B cell (primary cell): ENCODE results near the gene GDAP1L1. TPM values are rescaled to one million over a fixed set of nuclear protein-coding genes. Genes with fewer than 3 reads are reported as not detected.

Source experiments
- ATAC-seq: fragments of 200-7000 bp; cut with Tn5 transposase; one replicate; pipeline ENCODE4 v1.10.0; 2021; ENCODE audit warnings: low read depth, mild to moderate bottlenecking, moderate number of reproducible peaks, moderate library complexity
- CTCF ChIA-PET: fragments of 350-600 bp; sonication (Branson Sonifier 250); formaldehyde crosslinking; loops from one replicate; lab custom pipeline; 2021; ENCODE audit warnings: antibody characterized with exemption, inconsistent platforms; lab: Charles Lee
- POLR2A ChIA-PET: fragments of 350-600 bp; sonication (Branson Sonifier 250); formaldehyde crosslinking; loops from one replicate; lab custom pipeline; 2021; ENCODE audit warnings: antibody characterized with exemption; lab: Charles Lee
- DNase-seq: peaks from one replicate; pipeline ENCODE4 v3.0.0; 2013
- H2AFZ ChIP-seq: 2 replicates; pipeline ENCODE4 v1.6.1; 2012; ENCODE audit warnings: mild to moderate bottlenecking, low read depth, low read length; ENCODE audit not compliant: insufficient read depth, poor library complexity, severe bottlenecking
- H3K27ac ChIP-seq, 2 donors: 1 replicate in 1 of 2; 2 replicates in 1 of 2; pipeline ENCODE4 v1.5.1; 2012 to 2013; ENCODE audit warnings: low read length in 2 of 2, mild to moderate bottlenecking in 2 of 2, moderate library complexity in 1 of 2
- H3K27me3 ChIP-seq, 4 experiments: fragments of 200-600 bp in 1 of 4; sonication (generic) in 1 of 4; replicated peaks in 1 of 4; 1 replicate in 2 of 4; 2 replicates in 2 of 4; pipeline versions ENCODE4 v1.6.1 to v1.7.0; 2013 to 2016; ENCODE audit warnings: low read length in 3 of 4, mild to moderate bottlenecking in 2 of 4, mixed read lengths in 1 of 4, moderate library complexity in 1 of 4; ENCODE audit not compliant: insufficient read depth in 4 of 4, control insufficient read depth in 3 of 4; ENCODE audit errors: control extremely low read depth in 1 of 4
- H3K36me3 ChIP-seq, 2 experiments: replicated peaks in 1 of 2; 1 replicate in 1 of 2; 2 replicates in 1 of 2; pipeline versions ENCODE4 v1.6.1 to v1.7.1; 2013; ENCODE audit warnings: low read length in 1 of 2; ENCODE audit not compliant: insufficient read depth in 2 of 2, control insufficient read depth in 1 of 2; ENCODE audit errors: control extremely low read depth in 1 of 2, extremely low read depth in 1 of 2
- H3K4me1 ChIP-seq, 2 donors: fragments of 200-600 bp in 1 of 2; sonication (generic) in 1 of 2; 1 replicate in 1 of 2; 2 replicates in 1 of 2; pipeline versions ENCODE4 v1.5.1 to v1.6.1; 2013 to 2017; ENCODE audit warnings: low read length in 2 of 2; ENCODE audit not compliant: control insufficient read depth in 2 of 2, insufficient read depth in 2 of 2
- H3K4me2 ChIP-seq: replicated peaks from 2 replicates; pipeline ENCODE3; 2012; ENCODE audit warnings: mild to moderate bottlenecking, low read depth, low read length; ENCODE audit not compliant: poor library complexity, severe bottlenecking
- H3K4me3 ChIP-seq, 5 experiments: fragments of 200-600 bp in 1 of 5; sonication (generic) in 1 of 5; 1 replicate in 3 of 5; 2 replicates in 2 of 5; pipeline versions ENCODE4 v1.5.1 to v1.7.0; 2011 to 2016; ENCODE audit warnings: low read length in 4 of 5, mild to moderate bottlenecking in 4 of 5, low read depth in 2 of 5, control low read depth in 1 of 5, moderate library complexity in 1 of 5; ENCODE audit not compliant: insufficient read depth in 1 of 5; ENCODE audit errors: control extremely low read depth in 1 of 5, extremely low read depth in 1 of 5
- H3K79me2 ChIP-seq: fragments of 200-600 bp; sonication (generic); one replicate; pipeline ENCODE4 v1.6.0; 2016; ENCODE audit warnings: low read length; ENCODE audit not compliant: control insufficient read depth, insufficient read depth
- H3K9ac ChIP-seq: fragments of 200-600 bp; sonication (generic); 2 replicates; pipeline ENCODE4 v1.6.1; 2017; ENCODE audit warnings: mild to moderate bottlenecking, low read length, moderate library complexity
- H3K9me3 ChIP-seq, 3 donors: one replicate each; pipeline versions ENCODE4 v1.6.1 to v1.7.1; 2013; ENCODE audit warnings: low read length in 2 of 3; ENCODE audit not compliant: control insufficient read depth in 2 of 3, insufficient read depth in 1 of 3; ENCODE audit errors: control extremely low read depth in 1 of 3
- H4K20me1 ChIP-seq: 2 replicates; pipeline ENCODE4 v1.6.0; 2012; ENCODE audit warnings: mild to moderate bottlenecking, low read length; ENCODE audit not compliant: insufficient read depth, control insufficient read depth, poor library complexity, severe bottlenecking
- H3K27ac Mint-ChIP-seq: one replicate; pipeline ENCODE4 v1.8.0; 2021; ENCODE audit warnings: mixed read lengths
- H3K27me3 Mint-ChIP-seq: one replicate; pipeline ENCODE4 v1.8.0; 2021; ENCODE audit warnings: mixed read lengths
- H3K4me1 Mint-ChIP-seq: one replicate; pipeline ENCODE4 v1.8.0; 2021; ENCODE audit warnings: mixed read lengths
- H3K4me3 Mint-ChIP-seq: one replicate; pipeline ENCODE4 v1.8.0; 2021; ENCODE audit warnings: mixed read lengths
- H3K9me3 Mint-ChIP-seq: one replicate; pipeline ENCODE4 v1.8.0; 2022; ENCODE audit warnings: mixed read lengths; ENCODE audit not compliant: insufficient read depth
- CTCF ChIP-seq: fragments of 200-600 bp; IDR thresholded peaks from one replicate; pipeline ENCODE4 v1.8.0; 2022; ENCODE audit warnings: antibody characterized with exemption, mild to moderate bottlenecking
- EZH2 ChIP-seq: IDR thresholded peaks from 2 replicates; pipeline ENCODE4 v1.6.1; 2012; ENCODE audit warnings: borderline replicate concordance, low read depth, mild to moderate bottlenecking, moderate library complexity, low read length; ENCODE audit not compliant: insufficient read depth, poor library complexity, severe bottlenecking
- WGBS: methylation state at CpG from one replicate; pipeline ENCODE4 v1.1.5; 2013; ENCODE audit warnings: missing lambda C conversion rate; ENCODE audit not compliant: insufficient coverage; 5-methylcytosine and 5-hydroxymethylcytosine counted together
- intact Hi-C: fragments of 100-400 bp; cut with micrococcal nuclease; formaldehyde crosslinking; loops from one replicate; pipeline ENCODE4 v1.10.0; 2022
- polyA plus RNA-seq: library from polyadenylated mRNA; depleted of rRNA; stranded (reverse); fragments of >200 nt; gene quantifications from 2 replicates; pipeline ENCODE4 v1.2.3, GENCODE V29; 2012
- total RNA-seq, 2 donors: library from RNA; stranded (reverse); fragments of 120-200 nt in 1 of 2; gene quantifications; 1 replicate in 1 of 2; 2 replicates in 1 of 2; pipeline versions ENCODE4 v1.2.3 to v1.2.4, GENCODE V29; 2013 to 2022

Gene GDAP1L1
- total and polyA plus RNA-seq, 2 donors (not counting 1 experiment from before 2014, with no cell fraction given), result not detected

- H3K9ac ChIP-seq, result no peak overlapping the region
- H3K9me3 ChIP-seq, result peaks cover 0 to 8% (median 0%) of the 10 kb centered on the region in 3 donors
- H3K4me1 Mint-ChIP-seq, result peaks cover 3% of the 10 kb centered on the region
- CTCF ChIA-PET, result interaction anchor here (1.8 kb wide), 1 partner anchor 30 kb away, joined by 4 read pairs; no protein-coding TSS in a partner anchor
- POLR2A ChIA-PET, result no interaction called here
- H3K9me3 Mint-ChIP-seq, result no peaks in the 10 kb centered on the region
- H2AFZ ChIP-seq, result no peak overlapping the region
- H3K4me1 ChIP-seq, result no peaks in the 10 kb centered on the region
- H3K4me2 ChIP-seq, result no peak overlapping the region
- no peak for ATAC-seq
- WGBS, result 16% methylated on average over 27 of the region's 31 CpGs
- H3K4me3 ChIP-seq, result no peak overlapping the region
- peaks cover 48% of the 10 kb centered on the region for H3K27me3 Mint-ChIP-seq
- intact Hi-C loops, result no loop called here
- H4K20me1 ChIP-seq, result no peaks in the 10 kb centered on the region
- no peak overlapping the region for H3K27ac Mint-ChIP-seq
- H3K79me2 ChIP-seq, result no peaks in the 10 kb centered on the region
- no peak overlapping the region for H3K27ac ChIP-seq
- TF ChIP-seq EZH2, result no peak
- no peak overlapping the region for H3K4me3 Mint-ChIP-seq
- no peak for DNase-seq
- H3K36me3 ChIP-seq, result no peaks in the 10 kb centered on the region
- peaks cover 0 to 39% (median 12%) of the 10 kb centered on the region in 4 experiments for H3K27me3 ChIP-seq
These were observed 690 bp downstream of the GDAP1L1 start for GRCh38 chr20:44247586-44248409.

- CTCF ChIA-PET, result interaction anchor here (1.8 kb wide), 1 partner anchor 31 kb away, joined by 4 read pairs; no protein-coding TSS in a partner anchor
- H3K27me3 ChIP-seq, result peaks cover 0 to 39% (median 12%) of the 10 kb centered on the region in 4 experiments
- peaks cover 0 to 8% (median 0%) of the 10 kb centered on the region in 3 donors for H3K9me3 ChIP-seq
- POLR2A ChIA-PET, result no interaction called here
- no peaks in the 10 kb centered on the region for H3K9me3 Mint-ChIP-seq
- 33% methylated on average over 2 of the region's 3 CpGs for WGBS
- H3K4me2 ChIP-seq, result no peak overlapping the region
- H3K4me3 Mint-ChIP-seq, result no peak overlapping the region
- no peaks in the 10 kb centered on the region for H3K36me3 ChIP-seq
- TF ChIP-seq EZH2 (no peak), CTCF (no peak)
- intact Hi-C loops, result no loop called here
- no peaks in the 10 kb centered on the region for H3K79me2 ChIP-seq
- H3K27ac ChIP-seq, result no peak overlapping the region
- peaks cover 49% of the 10 kb centered on the region for H3K27me3 Mint-ChIP-seq
- no peak overlapping the region for H2AFZ ChIP-seq
- DNase-seq (no peak), ATAC-seq (no peak)
- H3K4me1 Mint-ChIP-seq, result peaks cover 3% of the 10 kb centered on the region
- no peak overlapping the region for H3K9ac ChIP-seq
- no peak overlapping the region for H3K27ac Mint-ChIP-seq
- H3K4me3 ChIP-seq, result no peak overlapping the region
- H4K20me1 ChIP-seq, result no peaks in the 10 kb centered on the region
- no peaks in the 10 kb centered on the region for H3K4me1 ChIP-seq
These were observed 1.3 kb downstream of the GDAP1L1 start for GRCh38 chr20:44248410-44248759.
